NT2/D1 (cell line): ENCODE measurements around the gene ZIM2.

ENCODE experiments used
- SUZ12 ChIP-seq: IDR thresholded peaks from 2 replicates; pipeline ENCODE4 v1.6.1; 2011; ENCODE audit not compliant: insufficient read length, insufficient read depth; ENCODE audit errors: extremely low read depth
- YY1 ChIP-seq: IDR thresholded peaks from 2 replicates; pipeline ENCODE4 v1.6.1; 2011; ENCODE audit not compliant: insufficient read length, insufficient read depth
- ZNF274 ChIP-seq: IDR thresholded peaks from 2 replicates; pipeline ENCODE4 v1.6.1; 2011; ENCODE audit warnings: mild to moderate bottlenecking, low read depth, low read length

- TF ChIP-seq SUZ12 (no peak), YY1 (no peak), ZNF274 (no peak)
These were observed 40.2 kb upstream of the ZIM2 start for GRCh38 chr19:56880592-56881190.
